ENCODE measurements around the gene MIB1. TPM values are rescaled to one million over a fixed set of nuclear protein-coding genes. Genes with fewer than 3 reads are reported as not detected.

The MIB1 gene
- total and polyA plus RNA-seq, 10 of the 15 experiments (the other 5 are each of a cell fraction or from before 2014, with no cell fraction given), result 2.3 to 27.5 (median 10.4) TPM

DNA sequence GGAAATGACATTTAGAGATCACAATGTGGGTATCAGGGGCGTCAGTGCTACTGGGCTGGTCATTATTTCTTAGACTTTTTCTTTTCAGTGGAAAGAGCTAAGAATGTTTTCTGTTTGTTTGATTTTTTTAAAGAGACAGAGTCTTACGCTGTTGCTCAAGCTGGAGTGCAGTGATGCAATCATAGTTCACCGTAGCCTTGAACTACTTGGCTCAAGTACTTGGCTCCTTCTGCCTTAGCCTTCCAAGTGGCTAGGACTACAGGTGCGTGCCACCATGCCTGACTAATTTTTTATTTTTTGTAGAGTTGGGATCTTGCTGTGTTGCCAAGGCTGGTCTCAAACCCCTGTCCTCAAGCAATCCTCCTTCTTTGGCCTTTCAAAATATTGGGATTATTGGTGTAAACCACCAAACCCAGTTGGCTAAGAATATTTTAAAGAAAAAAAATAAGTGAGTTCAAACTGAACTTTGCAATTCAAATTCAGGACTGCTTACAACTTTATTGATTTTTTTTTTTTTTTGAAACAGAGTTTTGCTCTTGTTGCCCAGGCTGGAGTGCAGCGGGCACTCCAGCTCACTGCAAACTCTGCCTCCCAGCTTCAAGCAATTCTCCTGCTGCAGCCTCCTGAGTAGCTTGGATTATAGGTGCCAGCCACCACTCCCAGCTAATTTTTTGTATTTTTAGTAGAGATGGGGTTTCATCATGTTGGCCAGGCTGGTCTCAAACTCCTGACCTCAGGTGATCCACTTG, 154.2 kb downstream of the MIB1 start:
- Histone ChIP-seq H2AFZ (ENCODE audit: control insufficient read depth, low read depth, low read length) (no peak overlapping the region), H3K4me1 (ENCODE audit: control insufficient read depth, insufficient read depth, low read length) (no peaks in the 10 kb centered on the region), H3K27me3 (replicated peaks in 1 of 2; ENCODE audit: control insufficient read depth in 2 of 2, insufficient read depth in 2 of 2, low read length in 1 of 2) (no peaks in the 10 kb centered on the region), H3K4me3 (no peak overlapping the region), H3K79me2 (ENCODE audit: control insufficient read depth, insufficient read depth, low read length) (no peaks in the 10 kb centered on the region), H3K36me3 (ENCODE audit: control insufficient read depth in 2 of 2, insufficient read depth in 2 of 2, low read length in 1 of 2) (no peaks in the 10 kb centered on the region), H3K27ac (ENCODE audit: control insufficient read depth, insufficient read depth) (no peak overlapping the region), H3K9me3 (replicated peaks; ENCODE audit: control insufficient read depth, insufficient read depth, low read length) (no peaks in the 10 kb centered on the region), H4K20me1 (ENCODE audit: control insufficient read depth, insufficient read depth) (no peaks in the 10 kb centered on the region), H3K9ac (ENCODE audit: control insufficient read depth, insufficient read depth, low read length) (no peak overlapping the region), H3K4me2 (ENCODE audit: control insufficient read depth, insufficient read depth) (no peak overlapping the region)
- 79% methylated on average over 5 of the region's 5 CpGs for WGBS (ENCODE audit: insufficient coverage, insufficient replicate concordance, low lambda C conversion rate, missing lambda C conversion rate)
- FAIRE-seq, result no peak
- ChIA-PET RAD21 (ENCODE audit: unreplicated experiment) (no interaction called here), POLR2A (no interaction called here), CTCF (no interaction called here), SMC1A (ENCODE audit: uncharacterized antibody, unreplicated experiment) (no interaction called here)
- DNase-seq (ENCODE audit: low read depth, low spot score), result no peak
- no TSS peak for BruUV-seq (replicated peaks)
- TF ChIP-seq STAT1 (conservative IDR thresholded peaks at IDR 0.05) (no peak), MTA3 (IDR thresholded peaks at IDR 0.05; ENCODE audit: borderline replicate concordance, low read length) (no peak), MXI1 (IDR thresholded peaks at IDR 0.05; ENCODE audit: low read depth, low read length) (no peak), POLR2AphosphoS2 (IDR thresholded peaks at IDR 0.05; ENCODE audit: low read depth, low read length) (no peak), PAX5 (IDR thresholded peaks at IDR 0.05; ENCODE audit: borderline replicate concordance, low read depth, low read length) (no peak), JUND (IDR thresholded peaks at IDR 0.05; ENCODE audit: low read depth, low read length) (no peak), BCL11A (IDR thresholded peaks at IDR 0.05; ENCODE audit: low read depth, low read length) (no peak)
- TF ChIP-seq, protein P1, sequence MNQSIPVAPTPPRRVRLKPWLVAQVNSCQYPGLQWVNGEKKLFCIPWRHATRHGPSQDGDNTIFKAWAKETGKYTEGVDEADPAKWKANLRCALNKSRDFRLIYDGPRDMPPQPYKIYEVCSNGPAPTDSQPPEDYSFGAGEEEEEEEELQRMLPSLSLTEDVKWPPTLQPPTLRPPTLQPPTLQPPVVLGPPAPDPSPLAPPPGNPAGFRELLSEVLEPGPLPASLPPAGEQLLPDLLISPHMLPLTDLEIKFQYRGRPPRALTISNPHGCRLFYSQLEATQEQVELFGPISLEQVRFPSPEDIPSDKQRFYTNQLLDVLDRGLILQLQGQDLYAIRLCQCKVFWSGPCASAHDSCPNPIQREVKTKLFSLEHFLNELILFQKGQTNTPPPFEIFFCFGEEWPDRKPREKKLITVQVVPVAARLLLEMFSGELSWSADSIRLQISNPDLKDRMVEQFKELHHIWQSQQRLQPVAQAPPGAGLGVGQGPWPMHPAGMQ (IDR thresholded peaks at IDR 0.05; ENCODE audit: borderline replicate concordance), result no peak
- TF ChIP-seq, protein P2, sequence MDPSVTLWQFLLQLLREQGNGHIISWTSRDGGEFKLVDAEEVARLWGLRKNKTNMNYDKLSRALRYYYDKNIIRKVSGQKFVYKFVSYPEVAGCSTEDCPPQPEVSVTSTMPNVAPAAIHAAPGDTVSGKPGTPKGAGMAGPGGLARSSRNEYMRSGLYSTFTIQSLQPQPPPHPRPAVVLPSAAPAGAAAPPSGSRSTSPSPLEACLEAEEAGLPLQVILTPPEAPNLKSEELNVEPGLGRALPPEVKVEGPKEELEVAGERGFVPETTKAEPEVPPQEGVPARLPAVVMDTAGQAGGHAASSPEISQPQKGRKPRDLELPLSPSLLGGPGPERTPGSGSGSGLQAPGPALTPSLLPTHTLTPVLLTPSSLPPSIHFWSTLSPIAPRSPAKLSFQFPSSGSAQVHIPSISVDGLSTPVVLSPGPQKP (IDR thresholded peaks at IDR 0.05; ENCODE audit: low read depth, low read length), result no peak
- TF ChIP-seq, protein P3, sequence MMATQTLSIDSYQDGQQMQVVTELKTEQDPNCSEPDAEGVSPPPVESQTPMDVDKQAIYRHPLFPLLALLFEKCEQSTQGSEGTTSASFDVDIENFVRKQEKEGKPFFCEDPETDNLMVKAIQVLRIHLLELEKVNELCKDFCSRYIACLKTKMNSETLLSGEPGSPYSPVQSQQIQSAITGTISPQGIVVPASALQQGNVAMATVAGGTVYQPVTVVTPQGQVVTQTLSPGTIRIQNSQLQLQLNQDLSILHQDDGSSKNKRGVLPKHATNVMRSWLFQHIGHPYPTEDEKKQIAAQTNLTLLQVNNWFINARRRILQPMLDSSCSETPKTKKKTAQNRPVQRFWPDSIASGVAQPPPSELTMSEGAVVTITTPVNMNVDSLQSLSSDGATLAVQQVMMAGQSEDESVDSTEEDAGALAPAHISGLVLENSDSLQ (IDR thresholded peaks at IDR 0.05), result no peak
- TF ChIP-seq, protein P4, sequence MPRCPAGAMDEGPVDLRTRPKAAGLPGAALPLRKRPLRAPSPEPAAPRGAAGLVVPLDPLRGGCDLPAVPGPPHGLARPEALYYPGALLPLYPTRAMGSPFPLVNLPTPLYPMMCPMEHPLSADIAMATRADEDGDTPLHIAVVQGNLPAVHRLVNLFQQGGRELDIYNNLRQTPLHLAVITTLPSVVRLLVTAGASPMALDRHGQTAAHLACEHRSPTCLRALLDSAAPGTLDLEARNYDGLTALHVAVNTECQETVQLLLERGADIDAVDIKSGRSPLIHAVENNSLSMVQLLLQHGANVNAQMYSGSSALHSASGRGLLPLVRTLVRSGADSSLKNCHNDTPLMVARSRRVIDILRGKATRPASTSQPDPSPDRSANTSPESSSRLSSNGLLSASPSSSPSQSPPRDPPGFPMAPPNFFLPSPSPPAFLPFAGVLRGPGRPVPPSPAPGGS (IDR thresholded peaks at IDR 0.05; ENCODE audit: borderline replicate concordance, insufficient read depth, low read depth, low read length, poor library complexity, severe bottlenecking), result no peak
- TF ChIP-seq, protein P5, sequence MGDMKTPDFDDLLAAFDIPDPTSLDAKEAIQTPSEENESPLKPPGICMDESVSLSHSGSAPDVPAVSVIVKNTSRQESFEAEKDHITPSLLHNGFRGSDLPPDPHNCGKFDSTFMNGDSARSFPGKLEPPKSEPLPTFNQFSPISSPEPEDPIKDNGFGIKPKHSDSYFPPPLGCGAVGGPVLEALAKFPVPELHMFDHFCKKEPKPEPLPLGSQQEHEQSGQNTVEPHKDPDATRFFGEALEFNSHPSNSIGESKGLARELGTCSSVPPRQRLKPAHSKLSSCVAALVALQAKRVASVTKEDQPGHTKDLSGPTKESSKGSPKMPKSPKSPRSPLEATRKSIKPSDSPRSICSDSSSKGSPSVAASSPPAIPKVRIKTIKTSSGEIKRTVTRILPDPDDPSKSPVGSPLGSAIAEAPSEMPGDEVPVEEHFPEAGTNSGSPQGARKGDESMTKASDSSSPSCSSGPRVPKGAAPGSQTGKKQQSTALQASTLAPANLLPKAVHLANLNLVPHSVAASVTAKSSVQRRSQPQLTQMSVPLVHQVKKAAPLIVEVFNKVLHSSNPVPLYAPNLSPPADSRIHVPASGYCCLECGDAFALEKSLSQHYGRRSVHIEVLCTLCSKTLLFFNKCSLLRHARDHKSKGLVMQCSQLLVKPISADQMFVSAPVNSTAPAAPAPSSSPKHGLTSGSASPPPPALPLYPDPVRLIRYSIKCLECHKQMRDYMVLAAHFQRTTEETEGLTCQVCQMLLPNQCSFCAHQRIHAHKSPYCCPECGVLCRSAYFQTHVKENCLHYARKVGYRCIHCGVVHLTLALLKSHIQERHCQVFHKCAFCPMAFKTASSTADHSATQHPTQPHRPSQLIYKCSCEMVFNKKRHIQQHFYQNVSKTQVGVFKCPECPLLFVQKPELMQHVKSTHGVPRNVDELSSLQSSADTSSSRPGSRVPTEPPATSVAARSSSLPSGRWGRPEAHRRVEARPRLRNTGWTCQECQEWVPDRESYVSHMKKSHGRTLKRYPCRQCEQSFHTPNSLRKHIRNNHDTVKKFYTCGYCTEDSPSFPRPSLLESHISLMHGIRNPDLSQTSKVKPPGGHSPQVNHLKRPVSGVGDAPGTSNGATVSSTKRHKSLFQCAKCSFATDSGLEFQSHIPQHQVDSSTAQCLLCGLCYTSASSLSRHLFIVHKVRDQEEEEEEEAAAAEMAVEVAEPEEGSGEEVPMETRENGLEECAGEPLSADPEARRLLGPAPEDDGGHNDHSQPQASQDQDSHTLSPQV (IDR thresholded peaks at IDR 0.05), result no peak
- ATAC-seq, result no peak
- in situ Hi-C loops (cut with MboI), result loop anchor here (5.0 kb wide), 1 partner anchor 63 kb away; no protein-coding TSS in a partner anchor
- intact Hi-C loops (cut with micrococcal nuclease; ENCODE audit: unreplicated experiment), result loop anchor here (10.0 kb wide), 1 partner anchor 700 kb away; no protein-coding TSS in a partner anchor
